ENCODE measurements around the gene PATL2.

GRCh38 chr15:44692659-44693058, 18.5 kb downstream of the PATL2 start:
- TF ChIP-seq CTCF (IDR thresholded peaks at IDR 0.05) (no peak), POLR2A (IDR thresholded peaks at IDR 0.05) (no peak)
